HG02981 (cell line): Measurements from ENCODE around the gene ZFAND5.

ENCODE experiments used
- ATAC-seq: cut with Tn5 transposase; IDR thresholded peaks from one replicate; pipeline ENCODE4 v1.9.1; 2021; ENCODE audit warnings: mild to moderate bottlenecking, moderate library complexity; ENCODE audit not compliant: unreplicated experiment

Gene ZFAND5

GRCh38 chr9:72326641-72327040, 38.4 kb downstream of the ZFAND5 start:
- ATAC-seq, result no peak

GRCh38 chr9:72324974-72325373, 40.0 kb downstream of the ZFAND5 start:
- ATAC-seq, result no peak

- ATAC-seq, result no peak
Observed at GRCh38 chr9:72322678-72323077, 42.3 kb downstream of the ZFAND5 start.

- no peak for ATAC-seq
Observed at GRCh38 chr9:72322259-72322658, 42.7 kb downstream of the ZFAND5 start.

- ATAC-seq, result no peak
Observed at GRCh38 chr9:72315510-72316311, 49.3 kb downstream of the ZFAND5 start.

GRCh38 chr9:72315089-72315509, 49.9 kb downstream of the ZFAND5 start:
- ATAC-seq, result no peak

- ATAC-seq, result no peak
Observed at GRCh38 chr9:72313507-72313906, 51.5 kb downstream of the ZFAND5 start.

- ATAC-seq, result peak; percentile 76
Observed at GRCh38 chr9:72312386-72312987, 52.5 kb downstream of the ZFAND5 start.

GRCh38 chr9:72309364-72310133, 55.5 kb downstream of the ZFAND5 start:
- no peak for ATAC-seq

- ATAC-seq, result no peak
Observed at GRCh38 chr9:72306761-72307160, 58.2 kb downstream of the ZFAND5 start.

- ATAC-seq, result no peak
Observed at GRCh38 chr9:72305707-72306106, 59.3 kb downstream of the ZFAND5 start.

GRCh38 chr9:72305102-72305546, 59.9 kb downstream of the ZFAND5 start:
- ATAC-seq, result peak; percentile 59

GRCh38 chr9:72304538-72304937, 60.5 kb downstream of the ZFAND5 start:
- no peak for ATAC-seq
